Chondrocyte (in vitro differentiated cells): ENCODE measurements around the gene HNRNPU. TPM values are rescaled to one million over a fixed set of nuclear protein-coding genes. Genes with fewer than 3 reads are reported as not detected.

Source experiments
- DNase-seq: peaks from one replicate; pipeline ENCODE4 v3.0.0; 2021; ENCODE audit warnings: mixed read lengths, low spot score
- H3K27ac Mint-ChIP-seq: one replicate; pipeline ENCODE4 v1.8.0; 2021; ENCODE audit warnings: mild to moderate bottlenecking, moderate library complexity, mixed read lengths; ENCODE audit not compliant: unreplicated experiment
- H3K27me3 Mint-ChIP-seq: 2 replicates; pipeline ENCODE4 v1.8.0; 2021; ENCODE audit warnings: low read depth, mixed read lengths
- H3K36me3 Mint-ChIP-seq: 2 replicates; pipeline ENCODE4 v1.8.0; 2021; ENCODE audit warnings: low read depth, mixed read lengths
- H3K4me1 Mint-ChIP-seq: 2 replicates; pipeline ENCODE4 v1.8.0; 2021; ENCODE audit warnings: low read depth, mild to moderate bottlenecking, mixed read lengths
- H3K4me3 Mint-ChIP-seq: one replicate; pipeline ENCODE4 v1.8.0; 2021; ENCODE audit warnings: mild to moderate bottlenecking, moderate library complexity, mixed read lengths; ENCODE audit not compliant: unreplicated experiment
- H3K9me3 Mint-ChIP-seq: 2 replicates; pipeline ENCODE4 v1.8.0; 2021; ENCODE audit warnings: low read depth, mixed read lengths
- CTCF ChIP-seq: fragments of 200-600 bp; sonication (generic); IDR thresholded peaks from 2 replicates; pipeline ENCODE4 v1.5.0; 2021; ENCODE audit warnings: antibody characterized with exemption, mild to moderate bottlenecking, moderate library complexity
- total RNA-seq: library from RNA; stranded (reverse); gene quantifications from 3 replicates; pipeline ENCODE4 v1.2.1, GENCODE V29; 2021

The HNRNPU gene
- total RNA-seq, 1 donor from 2014 or later = 226 TPM

GRCh38 chr1:244836584-244836983, 27.8 kb downstream of the HNRNPU start:
- Mint-ChIP-seq H3K27ac (peak overlapping the region; percentile 99), H3K4me3 (peak overlapping the region; percentile 86), H3K27me3 (no peaks in the 10 kb centered on the region), H3K9me3 (no peaks in the 10 kb centered on the region), H3K4me1 (peaks cover 58% of the 10 kb centered on the region), H3K36me3 (peaks cover 6% of the 10 kb centered on the region)
- no peak for DNase-seq
- no peak for TF ChIP-seq CTCF

- H3K27me3 Mint-ChIP-seq = no peaks in the 10 kb centered on the region
- H3K36me3 Mint-ChIP-seq = peaks cover 6% of the 10 kb centered on the region
- no peak for TF ChIP-seq CTCF
- peak overlapping the region; percentile 86 for H3K4me3 Mint-ChIP-seq
- H3K9me3 Mint-ChIP-seq = no peaks in the 10 kb centered on the region
- no peak for DNase-seq
- peaks cover 56% of the 10 kb centered on the region for H3K4me1 Mint-ChIP-seq
- peak overlapping the region; percentile 99 for H3K27ac Mint-ChIP-seq
These were observed 28.2 kb downstream of the HNRNPU start for GRCh38 chr1:244836135-244836521.

- H3K27ac Mint-ChIP-seq = peak within 1 kb of the TSS; percentile 99
- no peaks in the 10 kb centered on the region for H3K9me3 Mint-ChIP-seq
- DNase-seq = no peak
- H3K4me3 Mint-ChIP-seq = peak within 1 kb of the TSS; percentile 86
- H3K36me3 Mint-ChIP-seq = peaks cover 6% of the 10 kb centered on the region
- TF ChIP-seq CTCF = no peak
- H3K4me1 Mint-ChIP-seq = peaks cover 56% of the 10 kb centered on the region
- no peaks in the 10 kb centered on the region for H3K27me3 Mint-ChIP-seq
These were observed 28.8 kb downstream of the HNRNPU start, which contains the start of gene COX20 for GRCh38 chr1:244835276-244836134. Gene COX20 (plus strand): TSS chr1:244835658. CDS start chr1:244835715, 57 bp downstream.

GRCh38 chr1:244834543-244835275, 29.6 kb downstream of the HNRNPU start:
- Mint-ChIP-seq H3K9me3 (no peaks in the 10 kb centered on the region), H3K27me3 (no peaks in the 10 kb centered on the region), H3K4me3 (peak overlapping the region; percentile 86), H3K4me1 (peaks cover 55% of the 10 kb centered on the region), H3K27ac (peak overlapping the region; percentile 98), H3K36me3 (peaks cover 6% of the 10 kb centered on the region)
- DNase-seq = peak; percentile 94
- no peak for TF ChIP-seq CTCF
